Hematopoietic multipotent progenitor cell treated with erythropoietin and hydrocortisone succinate and interleukin-3 and kit ligand, for 8 days (in vitro differentiated cells): ENCODE results near the gene FAM222A.
A peak's percentile ranks its signal among the peaks of the same experiment; 100 is the strongest.

Experiments used
- DNase-seq: peaks from one replicate; pipeline ENCODE4 v3.0.0-alpha.2; 2015

FAM222A gene

GRCh38 chr12:109713187-109714070 is at the start of gene FAM222A:
TSS of gene FAM222A (plus strand) at chr12:109713825. CDS start at chr12:109744147, 30,322 bp downstream.
- peak; percentile 94 for DNase-seq

GRCh38 chr12:109664402-109664801 is 49.2 kb upstream of the FAM222A start:
- DNase-seq = no peak

DNA sequence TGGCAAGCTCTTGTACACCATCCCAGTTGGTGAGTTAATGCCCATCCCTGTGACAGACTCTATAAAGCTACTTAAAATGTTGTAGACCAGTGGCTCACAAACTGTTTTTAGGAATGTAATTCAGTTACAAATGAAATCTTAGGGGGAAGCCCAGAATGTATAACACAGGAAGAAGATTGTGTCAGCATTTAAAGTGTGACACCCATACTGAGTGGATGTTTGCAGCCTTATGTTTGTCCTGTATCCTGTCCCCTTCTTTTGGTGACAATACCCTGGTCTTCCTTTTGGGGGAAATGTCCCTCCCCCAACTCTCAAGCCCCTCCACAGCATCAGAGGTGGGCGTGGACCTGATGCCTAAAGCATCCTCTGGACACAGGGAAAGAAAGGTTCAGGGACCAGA is 47.6 kb upstream of the FAM222A start:
- DNase-seq = no peak

DNA sequence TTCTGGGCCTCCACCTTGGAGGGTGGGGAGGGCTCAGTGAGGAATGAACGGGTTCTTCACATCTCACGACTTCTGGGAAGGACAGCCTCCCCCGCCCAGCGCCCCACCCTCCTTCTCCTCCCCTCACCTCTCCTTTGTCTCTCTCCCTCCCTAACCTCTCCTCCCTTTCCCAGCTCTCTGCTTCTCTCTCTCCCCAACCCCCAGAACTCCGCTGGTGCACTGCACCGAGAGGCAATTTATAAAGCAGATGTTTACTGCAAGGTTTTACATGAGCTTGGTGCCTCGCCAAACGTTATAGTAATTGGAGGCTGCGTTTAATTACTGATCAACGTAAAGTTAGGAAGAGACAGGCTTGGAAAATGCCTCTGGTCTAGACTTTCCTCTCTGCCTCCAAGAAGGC is 42.9 kb upstream of the FAM222A start:
- DNase-seq = no peak

GRCh38 chr12:109671502-109671901 is 42.1 kb upstream of the FAM222A start:
- no peak for DNase-seq

- no peak for DNase-seq
Observed at GRCh38 chr12:109673379-109673778, 40.2 kb upstream of the FAM222A start.

GRCh38 chr12:109673884-109674283 is 39.7 kb upstream of the FAM222A start:
- DNase-seq = no peak

GRCh38 chr12:109675411-109675810 is 38.2 kb upstream of the FAM222A start:
- no peak for DNase-seq

GRCh38 chr12:109677279-109677691 is 36.3 kb upstream of the FAM222A start:
- no peak for DNase-seq

GRCh38 chr12:109678719-109679118 is 34.9 kb upstream of the FAM222A start:
- DNase-seq = no peak

GRCh38 chr12:109679501-109680263 is 33.9 kb upstream of the FAM222A start:
- DNase-seq = no peak

DNA sequence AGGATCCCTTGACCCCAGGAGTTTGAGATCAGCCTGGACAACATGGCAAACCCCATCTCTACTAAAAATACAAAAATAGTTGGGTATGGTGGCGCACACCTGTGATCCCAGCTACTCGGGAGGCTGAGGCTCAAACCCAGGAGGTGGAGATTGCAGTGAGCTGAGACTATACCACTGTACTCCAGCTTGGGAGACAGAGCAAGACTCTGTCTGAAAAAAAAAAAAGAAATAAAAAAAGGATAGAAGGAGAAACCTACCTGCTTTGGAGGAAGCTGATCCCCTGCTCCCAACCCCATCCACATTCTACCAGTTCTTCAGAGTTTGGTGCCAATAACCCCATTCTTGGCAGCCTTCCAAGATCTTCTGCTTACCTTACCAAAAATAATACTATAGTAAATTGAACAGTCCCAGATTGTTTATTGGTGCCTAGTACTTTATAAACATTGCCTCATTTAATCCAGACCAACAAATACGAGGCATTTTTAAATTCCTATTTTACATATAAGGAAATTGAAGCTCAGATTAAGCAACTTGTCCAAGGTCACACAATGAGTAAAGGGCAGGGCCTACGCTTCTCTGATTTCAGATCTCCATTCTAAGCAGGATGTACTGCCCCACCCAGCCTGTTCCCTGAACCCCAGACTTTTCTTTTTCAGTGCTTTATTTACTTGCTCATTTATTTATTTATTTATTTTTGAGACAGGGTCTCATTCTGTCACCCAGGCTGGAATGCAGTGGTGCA is 33.2 kb upstream of the FAM222A start:
- DNase-seq = no peak

- no peak for DNase-seq
Observed at GRCh38 chr12:109681986-109682707, 31.5 kb upstream of the FAM222A start.

- DNase-seq = no peak
Observed at GRCh38 chr12:109682708-109683060, 30.9 kb upstream of the FAM222A start.

DNA sequence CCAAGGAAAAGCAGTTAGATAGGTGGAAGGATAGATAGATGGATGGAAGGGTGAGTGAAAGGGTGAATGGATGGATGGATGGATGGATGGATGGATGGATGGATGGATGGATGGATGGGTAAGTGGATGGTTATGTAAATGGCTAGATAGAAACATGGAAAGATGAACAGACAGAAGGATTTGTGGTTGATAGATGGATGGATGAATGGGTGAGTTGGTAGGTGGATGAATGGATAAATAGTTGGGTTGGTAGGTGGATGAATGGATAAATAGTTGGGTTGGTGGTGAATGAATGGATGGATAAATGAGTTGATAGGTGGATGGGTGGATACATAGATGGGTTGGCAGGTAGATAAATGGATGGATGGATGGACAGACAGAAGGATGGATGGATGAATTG is 30.3 kb upstream of the FAM222A start:
- DNase-seq = no peak

DNA sequence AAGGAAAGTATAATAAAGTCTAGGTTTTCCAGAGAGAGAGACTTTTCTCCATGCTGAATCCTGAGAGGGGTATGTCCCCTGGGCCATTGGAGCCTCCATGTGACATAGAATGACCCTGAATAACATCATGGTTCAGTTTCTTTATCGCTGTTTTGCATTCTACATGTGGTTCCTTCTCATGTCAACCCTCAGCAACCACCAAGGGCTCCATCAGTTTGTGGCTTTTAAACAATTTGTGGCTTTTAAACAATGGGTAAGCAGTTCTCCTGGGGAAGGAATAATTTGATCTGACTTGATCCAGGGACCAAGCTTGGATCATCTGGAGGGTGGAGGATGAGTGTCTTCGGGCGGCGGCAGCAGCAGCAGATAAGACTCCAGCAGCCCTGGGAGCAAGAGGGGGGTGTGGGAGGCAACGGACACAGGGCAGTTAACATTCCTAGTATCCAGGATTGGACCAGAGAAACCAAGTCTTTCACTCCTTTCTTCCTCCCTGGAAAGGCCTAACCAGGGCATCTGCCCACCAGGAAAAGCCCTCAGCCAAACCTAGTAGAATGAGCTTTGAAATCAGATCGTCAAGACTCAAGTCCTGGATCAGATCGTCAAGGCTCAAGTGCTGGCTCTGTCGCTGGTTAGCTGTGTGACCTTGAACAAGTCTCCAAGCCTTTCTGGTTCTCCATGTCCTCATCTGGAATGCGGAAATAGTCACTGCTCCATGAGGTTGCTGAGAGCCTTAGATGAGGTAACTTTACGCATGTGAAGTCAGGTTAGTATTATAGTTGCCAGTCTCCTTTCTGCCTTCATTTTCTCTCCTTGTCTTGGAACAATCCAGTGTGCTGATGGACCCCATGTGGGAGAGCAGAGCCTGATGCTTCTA is 27.8 kb upstream of the FAM222A start:
- DNase-seq = peak; percentile 19

- peak; percentile 23 for DNase-seq
Observed at GRCh38 chr12:109686523-109686922, 27.1 kb upstream of the FAM222A start.

- DNase-seq = peak; percentile 49
Observed at GRCh38 chr12:109687250-109687649, 26.4 kb upstream of the FAM222A start.

DNA sequence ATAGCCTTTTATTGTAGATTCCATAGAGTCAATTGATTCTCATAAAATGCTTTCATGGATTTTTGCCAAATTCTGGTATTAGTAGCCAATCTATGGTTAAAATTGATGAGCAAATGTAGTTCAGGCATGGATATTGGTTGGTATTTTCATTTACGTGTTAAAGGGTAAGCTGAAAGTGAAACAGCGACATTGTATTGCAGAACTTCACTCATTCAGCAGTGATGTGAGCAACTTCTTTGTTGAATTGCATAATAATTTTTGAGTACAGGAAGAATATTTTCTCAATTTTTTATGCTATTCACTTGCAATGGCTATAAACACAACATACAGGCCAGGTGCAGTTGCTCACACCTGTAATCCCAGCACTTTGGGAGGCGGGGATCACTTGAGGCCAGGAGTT is 24.2 kb upstream of the FAM222A start:
- no peak for DNase-seq

DNA sequence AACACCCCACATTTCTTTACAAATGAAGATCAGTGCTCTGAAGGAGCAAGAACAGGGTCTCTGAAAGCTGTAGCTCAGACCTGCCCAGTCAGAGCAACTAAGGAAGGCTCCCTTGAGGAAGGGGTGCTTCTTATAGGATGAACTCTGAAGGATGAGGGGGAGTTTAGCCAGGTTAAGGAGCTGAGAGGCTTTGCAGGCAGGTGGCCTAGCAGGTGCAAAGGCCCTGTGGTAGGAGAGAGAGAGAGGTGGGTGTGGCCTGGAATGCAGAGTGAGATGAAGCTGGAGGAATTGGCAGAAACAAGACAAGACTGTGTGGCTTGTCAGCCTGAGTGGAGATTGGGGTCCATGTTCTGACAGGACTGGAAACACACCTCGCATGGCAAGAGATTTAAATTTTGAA is 20.5 kb upstream of the FAM222A start:
- DNase-seq = no peak
